ENCODE data around the gene EHHADH.
"Not testable (repeated sequence)": the region's sequence is repeated elsewhere in the genome, so short reads cannot be mapped to it uniquely, and the experiment has no call there.

EHHADH gene

DNA sequence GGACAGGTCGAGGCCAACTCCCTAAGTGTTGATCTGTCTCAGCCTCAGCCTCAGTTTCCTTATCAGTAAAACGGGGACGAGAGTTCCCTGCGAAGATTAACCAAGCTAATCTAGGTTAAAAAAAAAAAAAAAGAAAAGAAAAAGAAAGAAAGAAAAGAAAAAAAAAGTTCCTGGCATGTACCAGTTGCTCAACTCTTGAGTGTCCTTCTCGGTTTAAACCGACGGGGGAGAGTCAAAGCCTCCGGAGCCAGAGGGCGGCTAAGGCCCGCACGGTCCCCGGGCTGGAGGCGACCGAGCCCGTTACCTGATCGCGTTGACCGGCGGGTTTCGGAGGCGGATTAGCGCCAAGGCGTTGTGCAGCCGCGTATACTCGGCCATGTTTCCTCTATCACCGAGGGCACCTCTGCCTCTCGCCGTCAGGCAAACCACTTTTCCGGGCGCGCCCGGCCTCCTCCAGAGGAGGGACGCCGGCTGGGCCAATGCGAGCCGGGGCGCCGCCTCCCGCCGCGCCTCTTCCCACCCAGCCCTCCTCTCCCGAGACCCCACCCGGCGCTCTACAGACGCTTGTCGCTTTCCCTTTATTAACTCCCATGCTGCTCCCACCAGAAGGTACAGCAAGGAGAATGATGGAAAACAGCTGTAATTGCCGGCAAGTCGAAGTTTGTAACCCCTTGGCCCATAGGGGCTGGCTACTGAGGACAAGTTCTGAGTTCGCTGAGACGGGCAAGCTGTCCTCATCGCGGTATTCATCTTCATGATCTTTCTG is at the start of gene EHHADH:
Gene EHHADH (minus strand): TSS at position 405 of the 766 bp plus-strand sequence. CDS start 27 bp downstream, at position 378.
- DNase-seq (ENCODE audit: low spot score), result peak; percentile 79

DNA sequence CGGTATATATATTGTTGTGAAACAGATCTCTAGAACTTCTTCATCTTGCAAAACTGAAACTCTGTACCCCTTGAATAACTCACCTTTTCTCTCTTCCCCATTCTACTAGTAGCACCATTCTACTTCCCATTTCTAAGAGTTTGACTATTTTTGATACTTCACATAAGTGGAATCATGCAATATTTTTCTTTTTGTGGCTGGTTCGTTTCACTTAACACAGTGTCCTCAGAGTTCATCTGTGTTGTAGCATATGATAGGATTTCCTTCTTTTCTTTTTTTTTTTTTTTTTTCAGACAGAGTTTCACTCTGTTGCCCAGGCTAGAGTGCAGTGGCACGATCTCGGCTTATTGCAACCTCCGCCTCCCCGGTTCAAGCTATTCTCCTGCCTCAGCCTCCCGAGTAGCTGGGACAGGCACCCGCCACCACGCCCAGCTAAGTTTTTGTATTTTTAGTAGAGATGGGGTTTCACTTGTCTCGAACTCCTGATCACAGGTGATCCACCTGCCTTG is 46.1 kb upstream of the EHHADH start:
- DNase-seq (ENCODE audit: low spot score), result not testable (repeated sequence)

GRCh38 chr3:185297867-185298266 is 44.0 kb upstream of the EHHADH start:
- no peak for DNase-seq (ENCODE audit: low spot score)

DNA sequence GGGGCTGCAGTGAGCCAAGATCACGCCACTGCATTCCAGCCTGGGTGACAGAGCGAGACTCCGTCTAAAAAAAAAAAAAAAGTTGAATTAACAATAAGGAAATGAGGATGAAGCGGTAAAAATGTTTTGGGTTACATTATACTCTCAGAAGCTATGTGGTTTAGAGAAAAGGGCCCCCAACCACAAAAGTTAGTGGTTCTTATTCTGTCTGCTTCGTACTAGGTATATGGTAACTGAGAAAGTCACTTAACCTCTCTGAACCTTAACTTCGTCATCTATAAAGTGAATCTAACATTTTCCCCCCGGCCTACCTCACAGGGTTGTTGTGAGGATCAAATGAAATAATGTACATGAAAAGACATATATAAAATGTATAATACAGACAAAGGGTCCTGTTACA is 38.4 kb upstream of the EHHADH start:
- DNase-seq (ENCODE audit: low spot score), result no peak

- no peak for DNase-seq (ENCODE audit: low spot score)
Observed at GRCh38 chr3:185290266-185290665, 36.4 kb upstream of the EHHADH start.

- DNase-seq (ENCODE audit: low spot score), result no peak
Observed at GRCh38 chr3:185283374-185283935, 29.6 kb upstream of the EHHADH start.

GRCh38 chr3:185282696-185283373 is 29.0 kb upstream of the EHHADH start:
- DNase-seq (ENCODE audit: low spot score), result peak; percentile 97

DNA sequence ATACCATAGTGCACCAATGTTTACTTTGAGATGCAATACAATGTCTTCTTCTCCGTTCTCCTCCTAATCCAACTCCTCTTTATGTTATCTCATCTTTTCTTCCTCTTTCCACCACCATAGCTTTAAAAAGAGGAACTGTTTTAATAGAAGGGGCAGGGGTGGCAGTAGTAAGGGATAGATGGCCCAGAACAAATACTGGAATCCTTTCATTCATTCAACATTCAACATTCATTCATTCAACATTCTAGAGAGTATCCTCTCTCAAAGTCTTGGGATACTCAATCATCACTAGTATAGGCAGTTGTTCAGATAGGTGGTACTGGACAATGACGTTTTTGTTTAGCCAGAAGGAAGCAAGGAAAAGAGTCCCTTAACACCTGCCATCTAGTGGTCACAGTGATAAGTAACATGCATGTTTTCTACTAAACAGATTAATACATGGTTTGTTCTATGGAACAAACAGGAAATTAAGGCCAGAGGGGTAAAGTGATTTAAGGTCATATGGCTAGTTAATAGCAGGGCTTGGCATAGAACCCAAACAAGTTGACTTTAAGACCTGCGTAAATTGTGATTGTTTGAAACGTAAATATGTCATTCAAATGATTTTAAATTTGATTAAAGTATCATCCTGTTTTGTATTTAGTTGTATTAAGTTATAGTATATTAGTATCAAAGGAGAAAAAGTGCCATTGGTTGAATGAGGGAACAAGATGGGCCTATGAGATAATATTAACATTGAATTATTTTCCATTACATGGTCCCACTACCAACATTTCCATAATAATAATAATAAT is 26.9 kb upstream of the EHHADH start:
- DNase-seq (ENCODE audit: low spot score), result no peak

DNA sequence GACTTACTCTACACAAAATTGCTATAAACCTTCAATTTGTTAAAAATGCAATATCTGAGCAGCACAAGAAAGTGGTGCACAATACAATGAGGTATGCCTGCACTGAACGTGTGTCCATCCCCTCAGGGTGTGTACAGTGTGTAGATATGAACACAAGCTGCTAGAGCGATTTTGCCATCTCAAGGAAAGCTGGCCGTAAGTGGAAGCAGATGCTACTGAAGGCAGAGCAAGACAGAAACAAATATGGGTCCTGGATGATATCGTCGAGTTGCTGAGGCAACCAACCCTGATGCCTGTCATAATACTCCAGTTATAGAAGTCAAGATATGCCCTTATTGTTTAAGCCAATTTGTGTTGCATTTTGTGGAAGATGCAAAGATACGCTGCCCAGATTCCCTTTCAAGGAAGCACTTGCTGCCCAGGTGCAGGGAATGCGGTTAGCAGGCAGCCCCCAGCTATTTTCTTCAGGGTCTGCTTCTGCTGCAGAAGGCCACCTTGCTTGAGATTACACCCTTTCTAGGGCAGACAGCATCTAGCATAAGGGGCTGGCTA is 25.8 kb upstream of the EHHADH start:
- DNase-seq (ENCODE audit: low spot score), result no peak

DNA sequence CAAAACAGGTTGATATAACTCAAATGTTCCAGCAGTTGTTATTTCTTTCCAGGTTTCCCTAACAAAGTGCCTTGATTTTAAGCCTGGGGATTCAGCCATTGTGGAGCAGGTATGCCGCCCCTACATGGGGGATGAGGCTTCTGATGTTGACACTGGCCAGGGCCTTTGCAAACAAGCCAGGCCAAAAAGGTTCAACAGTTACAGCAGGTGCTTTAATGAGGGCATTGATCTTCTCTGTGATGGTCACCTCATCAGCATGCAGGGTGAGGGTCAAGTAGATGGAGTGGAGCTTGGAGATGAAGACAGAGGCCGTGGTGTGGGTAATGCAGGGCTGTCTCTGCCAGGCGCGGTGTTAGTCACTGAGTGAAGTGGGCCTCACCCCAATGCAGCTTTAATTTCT is 22.6 kb upstream of the EHHADH start:
- DNase-seq (ENCODE audit: low spot score), result no peak

DNA sequence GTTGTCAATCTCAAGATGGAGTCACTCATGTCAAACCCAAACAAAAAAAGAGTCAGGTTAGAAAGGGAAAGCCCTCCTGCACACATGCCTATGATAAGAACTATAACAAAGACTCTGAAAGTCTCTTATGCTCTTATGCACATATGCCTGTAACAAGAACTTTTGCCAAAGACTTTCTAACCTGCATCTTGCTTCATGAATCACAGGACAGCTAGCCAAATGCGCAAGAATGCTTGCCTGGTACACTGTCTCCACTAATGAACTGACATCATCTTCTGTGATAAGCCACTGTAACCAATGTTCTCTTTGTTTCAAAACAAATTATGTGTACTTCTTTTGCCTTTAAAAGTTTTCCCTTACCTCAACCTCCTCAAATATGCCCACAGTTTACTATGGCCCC is 18.2 kb upstream of the EHHADH start:
- DNase-seq (ENCODE audit: low spot score), result no peak

GRCh38 chr3:185270956-185271332 is 17.1 kb upstream of the EHHADH start:
- no peak for DNase-seq (ENCODE audit: low spot score)

GRCh38 chr3:185270262-185270955 is 16.6 kb upstream of the EHHADH start:
- DNase-seq (ENCODE audit: low spot score), result no peak

DNA sequence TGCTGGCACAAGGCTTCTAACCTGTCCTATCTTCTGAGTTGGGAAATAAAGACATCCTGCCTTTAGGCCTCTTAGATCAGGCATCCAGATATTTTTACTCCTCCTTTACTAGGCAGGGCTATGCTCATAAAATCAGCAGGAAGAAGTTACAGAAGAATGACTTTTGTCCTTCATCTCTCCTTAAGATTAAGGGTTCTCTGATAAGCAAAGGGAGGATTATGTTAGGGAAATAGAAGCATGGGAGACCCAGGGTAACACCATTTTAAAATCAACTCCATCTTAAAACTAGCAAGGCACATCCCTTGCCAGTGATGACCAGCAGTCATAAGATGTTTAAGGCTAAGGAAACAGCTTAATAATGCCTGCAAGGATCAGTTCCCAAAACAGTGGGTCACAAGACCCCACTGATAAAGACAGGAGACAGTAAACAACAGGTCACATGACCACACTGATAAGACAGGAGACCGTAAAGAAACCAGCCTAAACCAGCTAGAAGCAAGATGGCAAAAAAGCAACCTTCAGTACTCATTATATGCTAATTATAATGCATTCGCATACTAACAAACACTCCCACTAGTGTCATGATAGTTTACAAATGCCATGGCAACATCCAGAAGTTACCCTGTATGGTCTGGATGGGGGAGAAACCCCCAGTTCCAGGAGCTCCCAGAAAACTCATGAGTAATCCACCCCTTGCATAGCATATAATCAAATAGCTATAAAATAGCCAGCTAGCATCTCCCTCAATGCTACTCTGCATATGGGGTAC is 14.5 kb upstream of the EHHADH start:
- no peak for DNase-seq (ENCODE audit: low spot score)

DNA sequence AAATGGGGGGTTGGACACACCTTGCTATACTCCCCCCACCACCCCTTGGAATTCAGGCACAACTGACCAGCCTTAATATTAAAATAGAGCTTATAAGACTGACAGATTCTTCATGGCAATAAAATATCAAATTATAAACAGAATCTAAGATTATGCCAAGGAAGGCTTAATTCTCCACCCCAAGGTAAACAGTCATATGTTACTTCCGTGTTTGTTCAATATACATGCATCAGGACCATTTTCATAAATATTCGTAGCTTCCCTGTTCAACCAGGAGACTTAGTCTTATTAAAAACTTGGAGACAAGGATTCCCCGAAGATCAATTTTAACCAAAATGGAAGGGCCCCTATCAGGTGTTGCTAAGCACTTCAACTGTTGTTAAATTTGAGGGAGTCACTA is 13.3 kb upstream of the EHHADH start:
- DNase-seq (ENCODE audit: low spot score), result no peak

- no peak for DNase-seq (ENCODE audit: low spot score)
Observed at GRCh38 chr3:185264849-185265553, 11.2 kb upstream of the EHHADH start.

GRCh38 chr3:185263423-185263822 is 9.6 kb upstream of the EHHADH start:
- no peak for DNase-seq (ENCODE audit: low spot score)

- DNase-seq (ENCODE audit: low spot score), result no peak
Observed at GRCh38 chr3:185257334-185257733, 3.5 kb upstream of the EHHADH start.

- no peak for DNase-seq (ENCODE audit: low spot score)
Observed at GRCh38 chr3:185254799-185255198, 950 bp upstream of the EHHADH start.

DNA sequence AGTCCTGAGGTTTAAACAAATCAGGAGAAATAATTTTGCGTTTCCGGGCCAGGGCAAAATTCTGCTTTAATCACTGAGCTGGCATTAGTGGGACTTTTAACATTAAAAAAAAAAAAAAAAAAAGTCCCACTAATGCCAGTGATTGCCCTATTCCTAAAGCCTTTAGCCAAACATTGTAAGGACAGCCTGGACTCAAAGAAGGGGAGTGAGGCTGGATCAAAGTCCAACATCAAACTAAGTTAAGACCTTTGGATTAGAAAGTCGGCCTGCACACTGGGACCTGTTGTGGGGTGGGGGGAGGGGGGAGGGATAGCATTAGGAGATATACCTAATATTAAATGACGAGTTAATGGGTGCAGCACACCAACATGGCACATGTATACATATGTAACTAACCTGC is 716 bp downstream of the EHHADH start:
- not testable (repeated sequence) for DNase-seq (ENCODE audit: low spot score)
